Psoas muscle (tissue), 8 donors: ENCODE data around the gene RNASEH2A. TPM values are rescaled to one million over a fixed set of nuclear protein-coding genes. Genes with fewer than 3 reads are reported as not detected.

Experiments used
- ATAC-seq, 4 donors: fragments of 200-7000 bp; cut with Tn5 transposase; one replicate each; pipeline ENCODE4 v1.9.1; 2020; ENCODE audit warnings: moderate library complexity in 3 of 4, mild to moderate bottlenecking in 2 of 4
- DNase-seq, 2 donors: peaks; one replicate each; pipeline ENCODE4 v3.0.0-alpha.2; 2020
- H3K27ac ChIP-seq: fragments of 200-600 bp; one replicate; pipeline ENCODE4 v1.8.0; 2022
- H3K27me3 ChIP-seq, 3 donors: fragments of 200-600 bp in 1 of 3; one replicate each; pipeline versions ENCODE4 v1.6.1 to v1.8.0; 2013 to 2022; ENCODE audit warnings: low read length in 2 of 3, mild to moderate bottlenecking in 2 of 3, moderate library complexity in 1 of 3; ENCODE audit not compliant: insufficient read depth in 3 of 3
- H3K36me3 ChIP-seq, 2 donors: fragments of 200-600 bp in 1 of 2; one replicate each; pipeline versions ENCODE4 v1.6.1 to v1.8.0; 2013 to 2022; ENCODE audit warnings: low read depth in 1 of 2, mild to moderate bottlenecking in 1 of 2, moderate library complexity in 1 of 2; ENCODE audit not compliant: insufficient read depth in 1 of 2
- H3K4me1 ChIP-seq: fragments of 200-600 bp; one replicate; pipeline ENCODE4 v1.8.0; 2022
- H3K4me3 ChIP-seq: fragments of 200-600 bp; one replicate; pipeline ENCODE4 v1.8.0; 2022; ENCODE audit warnings: mild to moderate bottlenecking
- H3K9me3 ChIP-seq: fragments of 200-600 bp; one replicate; pipeline ENCODE4 v1.8.0; 2022
- WGBS, 3 donors: extraction: QIAGEN DNeasy Blood & Tissue Kit; methylation state at CpG; one replicate each; pipeline versions ENCODE4 v1.1.6 to v1.1.7; 2013; 5-methylcytosine and 5-hydroxymethylcytosine counted together
- intact Hi-C, 2 donors: fragments of 100-400 bp; cut with DNase I; formaldehyde crosslinking; loops; one replicate each; pipeline versions ENCODE4 v1.11.0 to v1.14.2; 2022
- polyA plus RNA-seq, 3 donors: library from polyadenylated mRNA; stranded (reverse); fragments of 200-250 nt; gene quantifications; one replicate each; pipeline ENCODE4 v1.2.3, GENCODE V29; 2013
- total RNA-seq, 4 donors: library from RNA; stranded (reverse); fragmentation: NEBNext Ultra II Directional in 2 of 4; extraction: Animal tissue kit (Norgen Biotek cat#: 25700) in 2 of 4; gene quantifications; one replicate each; pipeline versions ENCODE4 v1.2.1 to v1.2.4, GENCODE V29; 2021 to 2023
- TF ChIP-seq, protein P1 (sequence below): fragments of 200-600 bp; IDR thresholded peaks from one replicate; pipeline ENCODE4 v1.8.0; 2022; ENCODE audit warnings: antibody characterized with exemption
- donor health status: healthy with polysubstance abuse.
- donor health status: DM: no; HTN: no; CAD: no; lungs with moderate emphysema.
- donor health status: Bipolar disorder and iron deficiency.
- donor health status: healthy.
- donor health status: DM: yes; HTN: yes; CAD: no.
- donor health status: DM: no; HTN: no; CAD: no.
- donor health status: DM: no; HTN: no; CAD: no.
- donor health status: DM: yes; HTN: yes; CAD: no.

Gene RNASEH2A
- total and polyA plus RNA-seq, 7 donors = 2.4 to 9.0 (median 3.6) TPM

- TF ChIP-seq, protein P1, sequence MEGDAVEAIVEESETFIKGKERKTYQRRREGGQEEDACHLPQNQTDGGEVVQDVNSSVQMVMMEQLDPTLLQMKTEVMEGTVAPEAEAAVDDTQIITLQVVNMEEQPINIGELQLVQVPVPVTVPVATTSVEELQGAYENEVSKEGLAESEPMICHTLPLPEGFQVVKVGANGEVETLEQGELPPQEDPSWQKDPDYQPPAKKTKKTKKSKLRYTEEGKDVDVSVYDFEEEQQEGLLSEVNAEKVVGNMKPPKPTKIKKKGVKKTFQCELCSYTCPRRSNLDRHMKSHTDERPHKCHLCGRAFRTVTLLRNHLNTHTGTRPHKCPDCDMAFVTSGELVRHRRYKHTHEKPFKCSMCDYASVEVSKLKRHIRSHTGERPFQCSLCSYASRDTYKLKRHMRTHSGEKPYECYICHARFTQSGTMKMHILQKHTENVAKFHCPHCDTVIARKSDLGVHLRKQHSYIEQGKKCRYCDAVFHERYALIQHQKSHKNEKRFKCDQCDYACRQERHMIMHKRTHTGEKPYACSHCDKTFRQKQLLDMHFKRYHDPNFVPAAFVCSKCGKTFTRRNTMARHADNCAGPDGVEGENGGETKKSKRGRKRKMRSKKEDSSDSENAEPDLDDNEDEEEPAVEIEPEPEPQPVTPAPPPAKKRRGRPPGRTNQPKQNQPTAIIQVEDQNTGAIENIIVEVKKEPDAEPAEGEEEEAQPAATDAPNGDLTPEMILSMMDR = no peak
- no peaks in the 10 kb centered on the region for H3K9me3 ChIP-seq
- DNase-seq (no peak), ATAC-seq (no peak)
- no peak overlapping the region for H3K27ac ChIP-seq
- WGBS, 3 donors = 92 to 94% (median 93%) methylated on average over 18 of the region's 18 CpGs
- H3K4me1 ChIP-seq = peaks cover 19% of the 10 kb centered on the region
- peak overlapping the region; percentile 96 for H3K4me3 ChIP-seq
- intact Hi-C loops = loop anchor here (5.0 to 10.0 kb wide), 3 partner anchors 38 to 135 kb away; partner anchors contain the start of genes CALR (in 1 of the 2), FARSA (in 1 of the 2) and TNPO2 (in 1 of the 2)
- H3K36me3 ChIP-seq = peaks cover 0 to 31% of the 10 kb centered on the region in 2 donors
- H3K27me3 ChIP-seq = no peaks in the 10 kb centered on the region
These were observed 6.5 kb upstream of the RNASEH2A start for GRCh38 chr19:12799742-12800465.

DNA sequence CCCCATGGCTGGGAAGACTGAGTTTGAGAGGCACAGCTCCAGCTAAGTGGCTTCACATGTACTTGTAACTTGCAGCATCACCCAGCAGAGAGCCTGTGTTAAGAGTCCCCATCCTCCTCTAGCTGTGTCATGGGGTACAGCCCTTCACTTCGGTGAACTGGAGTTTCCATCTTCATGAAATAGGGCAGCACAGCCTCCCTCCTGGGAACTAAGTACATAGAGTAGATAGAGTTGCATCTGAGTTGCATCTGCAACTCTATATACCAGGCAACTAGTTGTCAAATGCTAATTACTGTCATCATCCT is 6.0 kb upstream of the RNASEH2A start:
- Histone ChIP-seq H3K36me3 (peaks cover 0 to 31% of the 10 kb centered on the region in 2 donors), H3K27ac (peak overlapping the region; percentile 6), H3K4me3 (peak overlapping the region; percentile 96), H3K27me3 (no peaks in the 10 kb centered on the region), H3K9me3 (no peaks in the 10 kb centered on the region), H3K4me1 (peaks cover 19% of the 10 kb centered on the region)
- TF ChIP-seq, protein P1 = no peak
- no peak for ATAC-seq
- intact Hi-C loops = loop anchor here in 1 of 2 donors (5.0 to 10.0 kb wide), 2 partner anchors 38 to 134 kb away; partner anchors contain the start of genes CALR and FARSA
- 79 to 89% (median 80%) methylated on average over 1 of the region's 1 CpG for WGBS, 3 donors
- DNase-seq = no peak

DNA sequence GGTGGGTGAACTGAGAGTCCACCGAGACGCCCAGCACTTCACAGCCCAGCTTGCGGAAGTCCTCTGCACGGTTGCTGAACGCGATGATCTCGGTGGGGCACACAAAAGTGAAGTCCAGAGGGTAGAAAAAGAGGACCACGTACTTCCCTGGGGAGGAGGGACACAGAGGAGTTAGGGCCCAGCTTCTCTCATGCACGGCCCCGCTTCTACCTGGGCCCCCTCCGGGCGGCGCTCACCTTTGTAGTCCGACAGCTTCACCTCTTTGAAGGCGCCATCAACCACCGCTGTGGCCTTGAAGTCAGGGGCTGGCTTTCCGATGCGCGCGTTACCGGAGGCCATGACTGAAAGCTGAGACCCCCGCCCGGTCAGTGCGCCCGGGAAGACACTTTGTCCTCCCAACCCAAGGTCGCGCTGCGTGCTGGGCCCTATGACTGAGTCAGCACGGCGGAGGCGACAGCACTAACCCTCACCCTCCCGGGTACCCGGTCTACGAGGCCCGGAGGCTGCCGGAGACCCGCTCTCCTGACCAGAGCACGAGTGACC is 5.4 kb upstream of the RNASEH2A start:
- Histone ChIP-seq H3K4me3 (peak overlapping the region; percentile 96), H3K4me1 (peaks cover 20% of the 10 kb centered on the region), H3K27ac (peak overlapping the region; percentile 82), H3K36me3 (peaks cover 0 to 31% of the 10 kb centered on the region in 2 donors), H3K9me3 (no peaks in the 10 kb centered on the region), H3K27me3 (no peaks in the 10 kb centered on the region)
- DNase-seq = peak; percentile 48 to 70
- 7 to 10% (median 8%) methylated on average over 36 to 38 of the region's 38 CpGs for WGBS, 3 donors
- TF ChIP-seq, protein P1 = no peak
- ATAC-seq = peak; percentile 22 to 51 (median 38)
- intact Hi-C loops = loop anchor here in 1 of 2 donors (5.0 to 10.0 kb wide), 2 partner anchors 39 to 134 kb away; partner anchors contain the start of genes CALR and FARSA

- H3K36me3 ChIP-seq = peaks cover 0 to 31% of the 10 kb centered on the region in 2 donors
- no peaks in the 10 kb centered on the region for H3K9me3 ChIP-seq
- H3K27me3 ChIP-seq = no peaks in the 10 kb centered on the region
- H3K4me1 ChIP-seq = peaks cover 22% of the 10 kb centered on the region
- TF ChIP-seq, protein P1 = peak; percentile 3
- ATAC-seq (peak; percentile 83 to 87 (median 85)), DNase-seq (peak; percentile 86 to 89)
- WGBS, 3 donors = 0 to 1% (median 1%) methylated on average over 60 to 78 of the region's 78 CpGs
- peak within 1 kb of the TSS; percentile 96 for H3K4me3 ChIP-seq
- intact Hi-C loops = loop anchor here in 1 of 2 donors (5.0 to 10.0 kb wide), 2 partner anchors 39 to 133 kb away; partner anchors contain the start of genes CALR and FARSA
- peak within 1 kb of the TSS; percentile 82 for H3K27ac ChIP-seq
These were observed 4.7 kb upstream of the RNASEH2A start, which contains the start of the genes PRDX2 and THSD8 for GRCh38 chr19:12801466-12802266. Gene PRDX2, minus strand, starts transcription at chr19:12801800. Its CDS starts 539 bp downstream, at chr19:12801261. Gene THSD8, plus strand, starts transcription at chr19:12802069. Its CDS starts 3 bp downstream, at chr19:12802072.
